PC-3 (cell line): ENCODE data around the gene PRR14L.

Experiments
- EZH2 ChIP-seq: fragments of 300-600 bp; sonication (generic); IDR thresholded peaks from one replicate; pipeline ENCODE4 v1.6.1; 2017; ENCODE audit warnings: antibody characterized with exemption, mild to moderate bottlenecking, low read length; ENCODE audit not compliant: unreplicated experiment
- EZH2phosphoT487 ChIP-seq: fragments of 300-600 bp; sonication (generic); IDR thresholded peaks from 2 replicates; pipeline ENCODE4 v1.6.1; 2018; ENCODE audit warnings: mild to moderate bottlenecking, antibody characterized with exemption, low read length, borderline replicate concordance
- TF ChIP-seq, protein P1 (sequence below): fragments of 300-600 bp; sonication (generic); conservative IDR thresholded peaks from 2 replicates; pipeline ENCODE4 v1.5.1; 2017; ENCODE audit warnings: antibody characterized with exemption, low read depth, mild to moderate bottlenecking, low read length

DNA sequence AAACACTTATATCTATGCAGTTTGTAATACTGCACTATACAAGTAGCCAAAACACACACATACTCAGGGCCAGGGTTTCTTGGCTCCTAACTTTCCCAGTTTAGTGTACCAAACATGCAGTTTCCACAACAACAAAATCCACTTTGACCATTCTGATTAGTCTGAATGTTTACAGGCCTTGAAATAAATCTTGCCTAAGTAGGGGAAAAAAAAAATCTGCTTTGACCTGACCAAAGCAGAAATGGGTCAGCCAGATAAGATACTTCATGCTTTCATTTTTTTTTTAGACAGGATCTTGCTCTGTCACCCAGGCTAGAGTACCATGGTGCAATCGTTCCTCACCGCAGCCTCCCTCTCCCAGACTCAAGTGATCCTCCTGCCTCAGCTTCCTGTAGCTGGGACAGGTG lies 10.1 kb downstream of the PRR14L start:
- TF ChIP-seq, protein P1, sequence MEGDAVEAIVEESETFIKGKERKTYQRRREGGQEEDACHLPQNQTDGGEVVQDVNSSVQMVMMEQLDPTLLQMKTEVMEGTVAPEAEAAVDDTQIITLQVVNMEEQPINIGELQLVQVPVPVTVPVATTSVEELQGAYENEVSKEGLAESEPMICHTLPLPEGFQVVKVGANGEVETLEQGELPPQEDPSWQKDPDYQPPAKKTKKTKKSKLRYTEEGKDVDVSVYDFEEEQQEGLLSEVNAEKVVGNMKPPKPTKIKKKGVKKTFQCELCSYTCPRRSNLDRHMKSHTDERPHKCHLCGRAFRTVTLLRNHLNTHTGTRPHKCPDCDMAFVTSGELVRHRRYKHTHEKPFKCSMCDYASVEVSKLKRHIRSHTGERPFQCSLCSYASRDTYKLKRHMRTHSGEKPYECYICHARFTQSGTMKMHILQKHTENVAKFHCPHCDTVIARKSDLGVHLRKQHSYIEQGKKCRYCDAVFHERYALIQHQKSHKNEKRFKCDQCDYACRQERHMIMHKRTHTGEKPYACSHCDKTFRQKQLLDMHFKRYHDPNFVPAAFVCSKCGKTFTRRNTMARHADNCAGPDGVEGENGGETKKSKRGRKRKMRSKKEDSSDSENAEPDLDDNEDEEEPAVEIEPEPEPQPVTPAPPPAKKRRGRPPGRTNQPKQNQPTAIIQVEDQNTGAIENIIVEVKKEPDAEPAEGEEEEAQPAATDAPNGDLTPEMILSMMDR = no peak
- TF ChIP-seq EZH2phosphoT487 (no peak), EZH2 (no peak)
